Liver (tissue), 9 donors: ENCODE measurements around the gene EMX1. TPM values are rescaled to one million over a fixed set of nuclear protein-coding genes. Genes with fewer than 3 reads are reported as not detected.

Experiments used
- DNase-seq: peaks from one replicate; pipeline ENCODE4 v3.0.0-alpha.2; 2017; ENCODE audit warnings: low spot score
- H3K27ac ChIP-seq, 2 donors: one replicate each; pipeline ENCODE4 v1.7.0; 2013; ENCODE audit warnings: inconsistent platforms in 2 of 2, low read length in 2 of 2, control low read depth in 1 of 2, low read depth in 1 of 2, mild to moderate bottlenecking in 1 of 2
- H3K27me3 ChIP-seq, 4 donors: one replicate each; pipeline versions ENCODE4 v1.6.1 to v1.7.0; 2013; ENCODE audit warnings: low read length in 3 of 4, inconsistent platforms in 1 of 4, mild to moderate bottlenecking in 1 of 4, moderate library complexity in 1 of 4; ENCODE audit not compliant: control insufficient read depth in 4 of 4, insufficient read depth in 4 of 4
- H3K36me3 ChIP-seq, 4 donors: one replicate each; pipeline versions ENCODE4 v1.6.1 to v1.7.0; 2013; ENCODE audit warnings: low read length in 3 of 4, mild to moderate bottlenecking in 3 of 4, low read depth in 1 of 4, moderate library complexity in 1 of 4; ENCODE audit not compliant: control insufficient read depth in 4 of 4, insufficient read depth in 3 of 4
- H3K4me1 ChIP-seq, 4 donors: one replicate each; pipeline versions ENCODE4 v1.6.1 to v1.7.0; 2013; ENCODE audit warnings: low read length in 3 of 4, mild to moderate bottlenecking in 3 of 4, moderate library complexity in 1 of 4; ENCODE audit not compliant: control insufficient read depth in 4 of 4, insufficient read depth in 4 of 4
- H3K4me3 ChIP-seq, 3 donors: one replicate each; pipeline versions ENCODE4 v1.6.1 to v1.7.0; 2013; ENCODE audit warnings: low read length in 3 of 3, control low read depth in 1 of 3, low read depth in 1 of 3, mild to moderate bottlenecking in 1 of 3
- H3K9ac ChIP-seq, 2 donors: one replicate each; pipeline ENCODE4 v1.7.0; 2013; ENCODE audit warnings: low read length in 2 of 2, mild to moderate bottlenecking in 2 of 2, moderate library complexity in 2 of 2, control low read depth in 1 of 2, low read depth in 1 of 2
- H3K9me3 ChIP-seq, 4 donors: one replicate each; pipeline versions ENCODE4 v1.6.1 to v1.7.0; 2013; ENCODE audit warnings: low read length in 3 of 4; ENCODE audit not compliant: control insufficient read depth in 4 of 4
- ATF3 ChIP-seq: IDR thresholded peaks from 2 replicates; pipeline ENCODE4 v1.6.1; 2016; ENCODE audit warnings: antibody characterized with exemption
- CTCF ChIP-seq: fragments of 150-350 bp; IDR thresholded peaks from 2 replicates; pipeline ENCODE4 v1.5.1; 2017; ENCODE audit warnings: improper control_type of control experiment, low read depth, low read length; ENCODE audit not compliant: missing input control
- EGR1 ChIP-seq, 2 donors: IDR thresholded peaks; 2 replicates each; pipeline ENCODE4 v1.6.1; 2016 to 2018; ENCODE audit warnings: antibody characterized with exemption in 2 of 2, low read depth in 2 of 2
- FOXA2 ChIP-seq: IDR thresholded peaks from 2 replicates; pipeline ENCODE4 v1.6.1; 2016; ENCODE audit warnings: antibody characterized with exemption
- HNF4A ChIP-seq, 2 donors: conservative IDR thresholded peaks; 2 replicates each; pipeline ENCODE4 v1.6.1; 2016; ENCODE audit warnings: antibody characterized with exemption in 2 of 2, mild to moderate bottlenecking in 2 of 2
- HNF4G ChIP-seq: IDR thresholded peaks from 2 replicates; pipeline ENCODE4 v1.6.1; 2016; ENCODE audit warnings: antibody characterized with exemption
- JUND ChIP-seq, 2 donors: IDR thresholded peaks; 2 replicates each; pipeline ENCODE4 v1.6.1; 2016; ENCODE audit warnings: antibody characterized with exemption in 2 of 2
- REST ChIP-seq: IDR thresholded peaks from 2 replicates; pipeline ENCODE4 v1.6.1; 2016; ENCODE audit warnings: antibody characterized with exemption, mild to moderate bottlenecking
- RXRA ChIP-seq, 2 donors: IDR thresholded peaks; 2 replicates each; pipeline ENCODE4 v1.6.1; 2017 to 2018; ENCODE audit warnings: antibody characterized with exemption in 2 of 2, mild to moderate bottlenecking in 1 of 2
- SP1 ChIP-seq: IDR thresholded peaks from 2 replicates; pipeline ENCODE4 v1.6.1; 2018; ENCODE audit warnings: antibody characterized with exemption, mild to moderate bottlenecking
- TAF1 ChIP-seq: conservative IDR thresholded peaks from 2 replicates; pipeline ENCODE4 v1.6.1; 2016; ENCODE audit warnings: antibody characterized with exemption, mild to moderate bottlenecking
- YY1 ChIP-seq: IDR thresholded peaks from 2 replicates; pipeline ENCODE4 v1.6.1; 2016; ENCODE audit warnings: antibody characterized with exemption, mild to moderate bottlenecking
- WGBS: extraction: QIAGEN DNeasy Blood & Tissue Kit; methylation state at CpG from one replicate; pipeline ENCODE4 v1.1.7; 2013; 5-methylcytosine and 5-hydroxymethylcytosine counted together
- polyA plus RNA-seq, 2 donors: library from polyadenylated mRNA; stranded (reverse) in 1 of 2; unstranded in 1 of 2; fragments of 200-250 nt in 1 of 2; fragments of >200 nt in 1 of 2; fragmentation: Nextera tagmentation in 1 of 2; extraction: Ambion mirVana in 1 of 2; gene quantifications; one replicate each; pipeline versions ENCODE4 v1.2.1 to v1.2.3, GENCODE V29; 2013 to 2015
- total RNA-seq, 2 donors: library from RNA; depleted of rRNA; stranded (reverse); fragments of >200 nt; gene quantifications; one replicate each; pipeline ENCODE4 v1.2.3, GENCODE V29; 2014
- donor health status: healthy.
- donor health status: healthy.
- donor health status: healthy.
- donor health status: healthy.
- donor health status: healthy.

EMX1 gene
- total and polyA plus RNA-seq, 4 donors: 0.06 to 0.18 (median 0.08) TPM; not detected in 1

- Histone ChIP-seq H3K9me3 (peaks cover 0 to 4% (median 0%) of the 10 kb centered on the region in 4 donors), H3K4me1 (peaks cover 20 to 38% (median 28%) of the 10 kb centered on the region in 4 donors), H3K9ac (no peak overlapping the region), H3K36me3 (no peaks in the 10 kb centered on the region), H3K27ac (no peak overlapping the region), H3K27me3 (peaks cover 0 to 46% (median 16%) of the 10 kb centered on the region in 4 donors), H3K4me3 (peak overlapping the region in 1 of 3 donors; percentile 10)
- 9% methylated on average over 48 of the region's 48 CpGs for WGBS
- DNase-seq: no peak
- TF ChIP-seq HNF4G (no peak), SP1 (no peak), CTCF (no peak), HNF4A (conservative IDR thresholded peaks at IDR 0.05) (no peak), YY1 (no peak), ATF3 (no peak), FOXA2 (no peak), JUND (IDR thresholded peaks at IDR 0.05) (no peak)
These were observed 2.3 kb downstream of the EMX1 start for GRCh38 chr2:72919414-72920317.

- TF ChIP-seq SP1: no peak
- TF ChIP-seq FOXA2: no peak
- no peak for TF ChIP-seq HNF4G
- TF ChIP-seq ATF3: no peak
- TF ChIP-seq TAF1: no peak
- TF ChIP-seq CTCF: no peak
- no peak for TF ChIP-seq JUND (IDR thresholded peaks at IDR 0.05)
- TF ChIP-seq EGR1 (IDR thresholded peaks at IDR 0.05; ENCODE audit: low read depth in 2 of 2): no peak
- no peak for TF ChIP-seq HNF4A (conservative IDR thresholded peaks at IDR 0.05)
- no peak for TF ChIP-seq RXRA (IDR thresholded peaks at IDR 0.05)
- no peak for TF ChIP-seq REST
- Histone ChIP-seq H3K27ac (no peak overlapping the region), H3K9ac (no peak overlapping the region), H3K27me3 (peaks cover 0 to 40% (median 13%) of the 10 kb centered on the region in 4 donors), H3K9me3 (peaks cover 0 to 4% (median 0%) of the 10 kb centered on the region in 4 donors), H3K36me3 (no peaks in the 10 kb centered on the region), H3K4me3 (peak overlapping the region in 1 of 3 donors; percentile 10), H3K4me1 (peaks cover 20 to 38% (median 28%) of the 10 kb centered on the region in 4 donors)
- 8% methylated on average over 77 of the region's 77 CpGs for WGBS
- no peak for DNase-seq
These were observed 3.2 kb downstream of the EMX1 start for GRCh38 chr2:72920318-72921087.
